Measurements from ENCODE around the gene RWDD3. TPM values are rescaled to one million over a fixed set of nuclear protein-coding genes. Genes with fewer than 3 reads are reported as not detected.

The RWDD3 gene
- total RNA-seq, 4 donors from 2014 or later, result 5.9 to 16.2 (median 10.8) TPM

DNA sequence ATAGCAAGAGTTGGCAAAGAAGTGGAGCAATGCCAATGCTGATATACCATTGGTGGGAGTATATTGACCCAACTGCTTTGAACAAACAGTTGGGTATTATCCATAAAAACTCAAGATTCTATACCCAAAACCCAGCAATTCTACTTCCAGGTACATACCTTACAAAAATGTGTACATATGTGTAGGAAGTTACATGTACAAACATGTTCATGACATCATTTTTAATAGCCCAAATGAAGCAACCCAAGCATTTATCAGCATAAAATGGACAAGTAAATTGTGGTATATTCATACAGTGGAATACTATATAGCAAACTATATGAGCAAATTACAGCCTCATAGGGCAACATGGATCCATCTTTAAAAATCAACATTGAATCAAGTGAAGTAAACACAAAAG lies 20.9 kb downstream of the RWDD3 start:
- DNase-seq (ENCODE audit: low spot score in 2 of 2), result no peak
- TF ChIP-seq, protein P1, sequence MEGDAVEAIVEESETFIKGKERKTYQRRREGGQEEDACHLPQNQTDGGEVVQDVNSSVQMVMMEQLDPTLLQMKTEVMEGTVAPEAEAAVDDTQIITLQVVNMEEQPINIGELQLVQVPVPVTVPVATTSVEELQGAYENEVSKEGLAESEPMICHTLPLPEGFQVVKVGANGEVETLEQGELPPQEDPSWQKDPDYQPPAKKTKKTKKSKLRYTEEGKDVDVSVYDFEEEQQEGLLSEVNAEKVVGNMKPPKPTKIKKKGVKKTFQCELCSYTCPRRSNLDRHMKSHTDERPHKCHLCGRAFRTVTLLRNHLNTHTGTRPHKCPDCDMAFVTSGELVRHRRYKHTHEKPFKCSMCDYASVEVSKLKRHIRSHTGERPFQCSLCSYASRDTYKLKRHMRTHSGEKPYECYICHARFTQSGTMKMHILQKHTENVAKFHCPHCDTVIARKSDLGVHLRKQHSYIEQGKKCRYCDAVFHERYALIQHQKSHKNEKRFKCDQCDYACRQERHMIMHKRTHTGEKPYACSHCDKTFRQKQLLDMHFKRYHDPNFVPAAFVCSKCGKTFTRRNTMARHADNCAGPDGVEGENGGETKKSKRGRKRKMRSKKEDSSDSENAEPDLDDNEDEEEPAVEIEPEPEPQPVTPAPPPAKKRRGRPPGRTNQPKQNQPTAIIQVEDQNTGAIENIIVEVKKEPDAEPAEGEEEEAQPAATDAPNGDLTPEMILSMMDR (IDR thresholded peaks at IDR 0.05), result no peak
- no peak for TF ChIP-seq POLR2A (IDR thresholded peaks at IDR 0.05)
- H3K4me3 ChIP-seq (ENCODE audit: low read depth, poor library complexity, severe bottlenecking), result no peak overlapping the region
- intact Hi-C loops (cut with DNase I; ENCODE audit: low total_unique reads), result no loop called here

DNA sequence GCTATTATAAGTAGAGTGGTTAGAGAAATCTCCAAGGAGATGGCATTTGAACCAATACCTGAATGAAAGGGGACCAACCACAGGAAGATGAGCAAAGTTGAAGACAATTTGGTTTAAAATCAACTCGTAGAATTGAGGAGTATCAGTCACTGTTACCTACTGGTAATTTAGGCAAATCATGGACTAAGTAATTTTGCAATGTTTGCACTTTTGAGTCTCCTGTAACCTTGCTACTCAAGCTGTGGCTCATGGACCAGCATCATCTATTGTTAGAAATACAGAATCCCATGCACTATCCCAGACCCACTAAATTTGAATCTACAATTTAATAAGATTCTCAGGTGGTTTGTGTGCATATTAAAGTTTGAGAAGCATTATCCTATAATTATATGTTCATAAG lies 21.8 kb downstream of the RWDD3 start:
- TF ChIP-seq POLR2A (IDR thresholded peaks at IDR 0.05), result no peak
- TF ChIP-seq, protein P1 (IDR thresholded peaks at IDR 0.05), result no peak
- intact Hi-C loops (cut with DNase I; ENCODE audit: low total_unique reads), result no loop called here
- WGBS, 2 donors, result 87 to 96% methylated on average over 1 of the region's 1 CpG
- no peak for DNase-seq (ENCODE audit: low spot score in 2 of 2)
- no peak overlapping the region for H3K4me3 ChIP-seq (ENCODE audit: low read depth, poor library complexity, severe bottlenecking)

DNA sequence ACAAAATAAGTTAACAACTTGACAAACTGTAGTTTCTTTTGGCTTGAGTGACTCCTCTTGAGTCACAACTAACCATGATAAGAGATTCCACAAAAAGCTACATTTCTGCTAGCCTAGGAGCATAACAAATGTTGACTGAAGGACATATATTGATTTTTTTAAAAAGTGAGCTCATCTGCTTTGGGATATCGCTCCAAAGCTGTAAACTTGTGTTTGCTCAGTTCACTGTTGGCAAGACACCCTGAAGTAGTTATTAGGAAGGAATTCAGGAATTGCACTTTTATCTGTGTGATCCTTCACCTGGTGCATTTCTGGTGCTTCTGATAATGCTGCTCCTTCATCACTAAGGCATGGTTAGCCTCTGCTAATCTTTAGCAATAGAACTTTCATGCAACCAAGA lies 23.7 kb downstream of the RWDD3 start:
- DNase-seq (ENCODE audit: low spot score in 2 of 2), result no peak
- TF ChIP-seq POLR2A (IDR thresholded peaks at IDR 0.05), result no peak
- TF ChIP-seq, protein P1 (IDR thresholded peaks at IDR 0.05), result no peak
- no peak overlapping the region for H3K4me3 ChIP-seq (ENCODE audit: low read depth, poor library complexity, severe bottlenecking)
- 75 to 85% methylated on average over 1 of the region's 1 CpG for WGBS, 2 donors
- intact Hi-C loops (cut with DNase I; ENCODE audit: low total_unique reads), result no loop called here

DNA sequence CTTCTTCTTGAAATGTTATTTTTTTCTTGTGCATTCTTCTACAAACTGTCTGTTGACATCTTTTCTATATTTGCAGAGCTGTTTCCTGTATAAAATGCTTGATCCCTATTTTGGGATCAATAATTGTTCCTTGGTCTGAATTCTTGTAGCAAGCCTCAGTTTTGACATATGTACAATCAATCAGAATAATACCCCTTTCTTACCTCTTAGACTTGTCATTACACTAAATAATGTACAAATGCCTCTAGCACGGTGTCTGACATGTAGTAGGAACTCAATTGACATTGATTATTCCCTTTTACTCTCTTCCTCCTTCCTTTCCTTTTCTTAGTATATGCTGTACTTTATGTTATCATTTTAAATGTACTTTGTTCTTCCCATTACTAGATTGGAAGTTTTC lies 25.2 kb downstream of the RWDD3 start:
- WGBS, 2 donors, result 79 to 82% methylated on average over 1 of the region's 1 CpG
- no peak for TF ChIP-seq POLR2A (IDR thresholded peaks at IDR 0.05)
- TF ChIP-seq, protein P1 (IDR thresholded peaks at IDR 0.05), result no peak
- DNase-seq (ENCODE audit: low spot score in 2 of 2), result no peak
- intact Hi-C loops (cut with DNase I; ENCODE audit: low total_unique reads), result no loop called here
- H3K4me3 ChIP-seq (ENCODE audit: low read depth, poor library complexity, severe bottlenecking), result no peak overlapping the region

DNA sequence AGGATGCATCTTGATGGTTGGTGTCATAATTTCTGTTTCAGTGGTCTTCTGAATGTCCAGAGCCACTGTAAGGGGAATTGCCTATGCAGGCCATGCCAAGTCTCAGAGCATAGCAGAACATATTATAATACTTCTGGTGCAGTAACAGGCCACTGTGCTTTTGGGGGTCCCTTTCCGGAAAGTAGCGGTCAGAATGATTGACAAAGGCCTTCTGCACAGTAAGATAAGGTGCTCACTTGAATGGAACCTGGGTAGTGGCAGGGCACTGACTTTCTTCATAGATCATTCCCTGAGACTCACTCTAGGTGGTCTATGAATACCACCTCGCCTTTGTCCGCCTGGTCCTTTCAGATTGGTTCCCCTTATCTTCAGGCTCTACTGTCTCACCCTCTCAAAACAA lies 28.9 kb downstream of the RWDD3 start:
- intact Hi-C loops (cut with DNase I; ENCODE audit: low total_unique reads), result no loop called here
- TF ChIP-seq, protein P1 (IDR thresholded peaks at IDR 0.05), result no peak
- no peak for DNase-seq (ENCODE audit: low spot score in 2 of 2)
- H3K4me3 ChIP-seq (ENCODE audit: low read depth, poor library complexity, severe bottlenecking), result no peak overlapping the region
- 92 to 97% methylated on average over 4 of the region's 4 CpGs for WGBS, 2 donors

DNA sequence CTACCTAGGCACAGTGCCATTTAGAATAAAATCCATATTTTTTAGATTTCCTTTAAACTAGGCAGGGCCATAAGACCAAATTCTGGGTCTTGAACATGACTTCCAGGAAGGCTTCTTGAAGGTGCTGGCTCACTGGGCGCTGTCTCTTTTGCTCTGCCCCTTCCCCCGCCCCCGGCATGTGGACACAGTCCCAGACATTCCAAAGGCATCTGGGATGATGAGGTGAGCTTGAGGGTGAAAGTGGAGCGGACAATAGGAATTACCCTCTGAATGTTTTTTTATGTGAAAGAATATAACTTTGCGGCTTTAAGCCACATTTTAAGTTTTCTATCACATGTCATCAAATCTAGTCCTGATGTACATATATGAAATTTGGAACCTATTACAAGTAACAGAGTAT lies 29.4 kb downstream of the RWDD3 start:
- no peak overlapping the region for H3K4me3 ChIP-seq (ENCODE audit: low read depth, poor library complexity, severe bottlenecking)
- intact Hi-C loops (cut with DNase I; ENCODE audit: low total_unique reads), result no loop called here
- no peak for DNase-seq (ENCODE audit: low spot score in 2 of 2)
- TF ChIP-seq, protein P1 (IDR thresholded peaks at IDR 0.05), result no peak
- no peak for TF ChIP-seq POLR2A (IDR thresholded peaks at IDR 0.05)
- WGBS, 2 donors, result 73 to 74% methylated on average over 5 of the region's 5 CpGs
